Endometrial microvascular endothelial cells (primary cell): Measurements from ENCODE around the gene COL8A1. TPM values are rescaled to one million over a fixed set of nuclear protein-coding genes. Genes with fewer than 3 reads are reported as not detected.

ENCODE experiments used
- in situ Hi-C: cut with HindIII; loops from 2 replicates; pipeline ENCODE4 v1.10.0; 2017; ENCODE audit warnings: low sequenced_read_pairs, low pct_unique_long_range_greater_than_20kb; ENCODE audit errors: inconsistent ontology term
- total RNA-seq: library from RNA; depleted of rRNA; stranded (reverse); fragments of >200 nt; gene quantifications from one replicate; pipeline ENCODE4 v1.2.3, GENCODE V29; 2015; ENCODE audit errors: inconsistent ontology term

The COL8A1 gene
- total RNA-seq, 1 donor from 2014 or later = 97.5 TPM

DNA sequence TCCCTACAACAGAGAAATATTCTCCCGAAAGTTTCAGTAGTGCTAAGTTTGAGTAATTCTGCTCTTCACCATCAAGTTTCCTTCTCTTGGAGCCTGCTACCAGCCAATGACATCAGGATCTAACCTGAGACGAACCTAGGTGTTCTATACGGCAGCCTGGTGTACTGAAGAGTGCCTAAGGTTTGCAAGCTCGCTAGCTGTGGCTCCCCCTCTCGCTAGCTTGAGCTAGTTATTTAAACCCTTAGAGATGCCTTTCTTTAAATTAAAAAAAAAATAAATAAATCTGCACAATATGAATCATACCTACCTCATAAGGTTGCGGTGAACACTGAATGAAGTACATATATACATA lies 1.4 kb upstream of the COL8A1 start:
- in situ Hi-C loops = no loop called here

DNA sequence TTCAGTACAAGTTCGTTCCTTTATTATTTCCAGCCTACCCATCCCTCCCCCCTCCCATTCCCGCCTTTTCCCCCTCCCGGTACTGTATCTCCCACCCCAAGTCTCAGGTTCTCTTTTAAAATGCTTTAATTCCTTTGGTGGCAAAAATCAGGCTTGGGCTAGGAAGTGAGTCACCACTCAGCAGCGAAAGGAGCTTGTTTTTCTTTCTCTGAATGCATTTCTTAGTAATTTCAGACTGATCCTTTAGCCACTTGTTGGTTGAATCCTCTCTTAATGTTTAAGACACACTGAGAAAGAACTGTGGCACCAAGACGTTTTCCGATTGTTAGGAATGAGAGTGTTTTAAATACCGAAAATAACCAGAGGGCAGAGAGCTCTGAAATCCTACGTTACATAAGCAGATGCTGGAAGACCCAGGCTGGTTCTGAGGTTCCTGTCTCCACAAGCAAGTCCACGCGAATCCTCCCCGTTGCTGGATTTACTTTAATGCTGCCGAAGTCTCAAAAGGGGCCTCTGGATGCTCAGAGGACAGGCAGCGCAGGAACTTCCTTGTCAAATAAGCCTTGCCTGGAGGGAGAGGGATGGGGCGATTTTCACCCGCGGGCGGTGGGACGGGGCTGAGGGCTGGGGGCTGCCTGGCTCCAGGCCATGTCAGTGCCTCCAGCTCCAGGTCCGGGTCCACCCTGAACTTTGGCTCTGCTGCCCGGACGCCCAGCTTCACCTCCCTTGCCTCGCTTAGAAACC lies 854 bp upstream of the COL8A1 start:
- in situ Hi-C loops = no loop called here

DNA sequence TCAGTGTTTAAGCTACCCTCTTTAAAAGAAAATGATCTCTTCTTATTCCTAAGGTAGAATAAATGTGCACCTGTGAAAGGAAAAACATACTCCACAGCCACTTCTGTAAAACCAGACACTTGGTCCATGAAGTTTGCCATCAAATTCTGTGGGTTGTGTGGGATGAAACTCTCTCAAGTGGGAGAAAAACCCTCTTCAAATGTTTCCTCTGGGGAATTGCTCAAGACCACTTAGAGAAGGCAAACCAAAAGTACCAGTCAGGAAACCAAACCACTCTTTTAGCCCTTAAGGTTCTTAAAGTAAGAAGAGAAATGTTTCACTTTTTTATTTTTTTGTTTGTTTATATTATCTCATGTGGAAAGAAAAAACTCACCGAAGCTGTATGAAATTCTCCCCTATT lies 1.2 kb downstream of the COL8A1 start:
- in situ Hi-C loops = no loop called here

- in situ Hi-C loops = loop anchor here (10.0 kb wide), 1 partner anchor 96 kb away; no protein-coding TSS in a partner anchor
These were observed 1.9 kb downstream of the COL8A1 start for GRCh38 chr3:99640214-99640851.

GRCh38 chr3:99641480-99641879 lies 3.1 kb downstream of the COL8A1 start:
- in situ Hi-C loops = loop anchor here (10.0 kb wide), 1 partner anchor 97 kb away; no protein-coding TSS in a partner anchor

GRCh38 chr3:99641982-99642381 lies 3.6 kb downstream of the COL8A1 start:
- in situ Hi-C loops = loop anchor here (10.0 kb wide), 1 partner anchor 97 kb away; no protein-coding TSS in a partner anchor

- in situ Hi-C loops = loop anchor here (10.0 kb wide), 1 partner anchor 99 kb away; no protein-coding TSS in a partner anchor
These were observed 5.6 kb downstream of the COL8A1 start for GRCh38 chr3:99644017-99644416.

DNA sequence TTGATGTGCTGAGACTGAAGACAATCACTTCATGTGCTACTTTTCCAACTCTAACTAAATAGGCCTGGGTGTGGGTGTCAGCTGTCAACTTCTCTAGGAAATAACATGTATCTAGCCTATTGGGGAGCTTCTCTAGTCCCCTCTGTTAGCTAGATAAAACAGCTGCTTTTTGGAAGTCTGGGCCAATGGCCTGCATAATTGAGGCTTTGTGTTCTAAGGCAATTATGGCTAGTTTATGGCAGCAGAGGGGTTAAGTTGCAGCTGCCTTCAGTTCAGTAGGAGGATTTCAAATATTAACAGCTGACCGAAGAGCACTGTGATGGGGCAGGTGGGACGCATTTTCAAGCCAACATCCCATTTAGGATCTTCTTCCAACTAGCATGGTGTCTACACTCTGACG lies 6.4 kb downstream of the COL8A1 start:
- in situ Hi-C loops = loop anchor here (10.0 kb wide), 1 partner anchor 100 kb away; no protein-coding TSS in a partner anchor

GRCh38 chr3:99645277-99646106 lies 7.1 kb downstream of the COL8A1 start:
- in situ Hi-C loops = loop anchor here (10.0 kb wide), 1 partner anchor 101 kb away; no protein-coding TSS in a partner anchor

DNA sequence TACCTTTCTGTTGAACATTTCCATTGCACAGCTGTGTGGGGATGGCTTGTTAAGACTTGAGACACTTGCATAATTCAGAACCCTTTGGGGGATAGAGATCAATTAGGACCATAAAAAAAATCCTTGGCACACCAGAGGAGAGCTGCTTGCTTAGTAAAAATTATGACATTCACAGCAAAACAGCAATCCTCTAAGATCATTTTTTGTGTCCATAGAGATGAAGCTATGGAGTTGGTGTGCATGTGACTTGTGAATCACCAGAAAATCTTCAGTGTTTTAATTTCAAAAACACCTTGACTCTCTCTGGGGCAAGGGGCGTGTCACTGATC lies 7.7 kb downstream of the COL8A1 start:
- in situ Hi-C loops = loop anchor here (10.0 kb wide), 1 partner anchor 101 kb away; no protein-coding TSS in a partner anchor

DNA sequence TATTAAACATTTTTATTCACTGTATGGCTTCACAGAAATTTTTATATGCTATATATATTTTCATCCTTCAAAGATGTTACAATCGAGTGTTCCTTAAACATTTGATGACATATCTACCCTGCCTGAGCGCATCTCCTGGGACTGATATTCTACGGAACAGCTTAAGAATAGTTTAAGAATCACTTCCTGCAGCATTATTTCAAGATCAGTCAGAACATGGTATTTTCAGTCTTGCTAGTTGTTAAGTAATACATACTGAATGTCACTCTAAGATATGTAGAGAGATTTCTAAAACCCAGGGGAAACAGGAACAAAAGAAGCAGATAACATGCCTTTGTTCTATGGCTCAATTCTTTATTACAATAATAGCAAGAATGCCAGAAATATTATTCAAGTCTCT lies 8.7 kb downstream of the COL8A1 start:
- in situ Hi-C loops = loop anchor here (10.0 kb wide), 1 partner anchor 102 kb away; no protein-coding TSS in a partner anchor

- in situ Hi-C loops = loop anchor here (10.0 kb wide), 1 partner anchor 103 kb away; no protein-coding TSS in a partner anchor
These were observed 9.7 kb downstream of the COL8A1 start for GRCh38 chr3:99648101-99648500.

DNA sequence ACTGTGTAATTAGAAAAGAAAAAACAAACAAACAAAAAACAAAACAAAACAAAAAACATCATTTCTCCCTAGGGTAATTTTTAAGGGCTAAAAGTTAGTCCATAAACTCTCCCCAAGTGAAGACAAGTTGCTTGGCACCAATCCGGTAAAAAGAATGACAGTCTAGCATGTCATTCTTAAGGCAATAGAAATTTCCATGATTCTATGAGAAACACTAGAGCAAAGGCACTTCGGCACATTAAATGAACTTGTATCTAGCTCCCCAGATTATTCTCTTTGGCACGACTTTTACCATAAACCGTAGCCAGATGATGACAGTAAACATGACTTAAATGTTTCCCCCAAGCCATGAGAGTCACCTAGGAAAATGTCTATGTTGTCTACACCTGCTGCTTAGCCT lies 10.1 kb downstream of the COL8A1 start:
- in situ Hi-C loops = loop anchor here (10.0 kb wide), 1 partner anchor 104 kb away; no protein-coding TSS in a partner anchor

- in situ Hi-C loops = no loop called here
These were observed 13.1 kb downstream of the COL8A1 start for GRCh38 chr3:99651531-99651930.

DNA sequence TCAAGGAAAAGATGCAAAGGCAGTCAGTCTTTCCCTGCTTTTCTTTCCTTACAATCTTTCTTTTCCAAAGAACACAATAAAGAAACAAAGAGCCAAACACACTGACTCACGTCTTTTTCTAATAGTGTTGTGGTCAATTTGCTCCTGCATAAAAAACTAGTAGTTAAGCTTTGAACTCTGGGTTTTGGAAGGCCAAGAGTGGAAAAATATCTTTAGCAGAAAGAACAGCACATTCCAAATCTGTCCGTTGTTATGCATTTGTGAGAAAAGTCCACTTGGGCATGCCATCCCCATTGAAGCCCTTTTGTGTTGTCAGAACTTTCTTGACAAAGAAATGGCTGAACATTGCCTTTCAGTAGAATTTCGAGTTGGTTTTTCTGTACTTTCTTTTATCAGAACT lies 18.2 kb downstream of the COL8A1 start:
- in situ Hi-C loops = no loop called here

- in situ Hi-C loops = no loop called here
These were observed 19.9 kb downstream of the COL8A1 start for GRCh38 chr3:99658274-99658673.

DNA sequence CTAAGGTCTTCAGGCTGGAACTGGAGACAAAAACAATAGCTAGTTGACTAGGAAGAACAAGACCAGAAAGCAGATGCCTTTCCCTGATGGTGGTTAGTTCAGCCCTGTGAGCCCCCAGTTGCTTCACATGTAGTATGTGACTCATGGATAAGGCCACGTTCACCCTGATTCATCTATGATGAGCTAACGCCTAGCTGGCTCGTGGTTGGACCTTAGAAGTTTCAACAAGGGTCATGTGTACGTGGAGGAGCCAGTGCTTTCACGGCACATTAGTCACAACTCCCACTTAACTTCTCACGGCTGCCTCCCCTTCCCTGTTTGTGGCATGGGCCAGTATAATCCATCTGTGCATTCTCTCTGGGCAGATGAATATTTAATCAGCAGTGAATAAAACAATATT lies 20.6 kb downstream of the COL8A1 start:
- in situ Hi-C loops = no loop called here

DNA sequence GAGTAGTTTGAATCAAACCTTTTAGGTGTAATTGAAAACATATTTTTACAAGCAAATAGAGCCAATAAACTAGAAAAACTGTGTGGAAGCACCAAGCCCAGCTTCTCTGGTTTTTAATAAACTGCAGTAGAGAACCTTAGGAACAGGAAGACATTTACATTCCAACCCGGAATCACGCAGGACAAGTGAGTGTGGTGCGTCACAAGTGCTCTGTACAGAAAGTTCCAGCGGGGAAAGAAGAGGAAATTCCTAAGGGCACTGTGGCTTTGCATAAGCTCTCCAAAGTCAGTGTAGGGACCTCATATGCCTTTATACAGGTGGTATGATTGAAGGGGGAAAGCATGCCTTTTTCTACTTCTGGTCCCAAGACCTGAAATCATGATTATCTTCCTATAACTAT lies 21.6 kb downstream of the COL8A1 start:
- in situ Hi-C loops = no loop called here

DNA sequence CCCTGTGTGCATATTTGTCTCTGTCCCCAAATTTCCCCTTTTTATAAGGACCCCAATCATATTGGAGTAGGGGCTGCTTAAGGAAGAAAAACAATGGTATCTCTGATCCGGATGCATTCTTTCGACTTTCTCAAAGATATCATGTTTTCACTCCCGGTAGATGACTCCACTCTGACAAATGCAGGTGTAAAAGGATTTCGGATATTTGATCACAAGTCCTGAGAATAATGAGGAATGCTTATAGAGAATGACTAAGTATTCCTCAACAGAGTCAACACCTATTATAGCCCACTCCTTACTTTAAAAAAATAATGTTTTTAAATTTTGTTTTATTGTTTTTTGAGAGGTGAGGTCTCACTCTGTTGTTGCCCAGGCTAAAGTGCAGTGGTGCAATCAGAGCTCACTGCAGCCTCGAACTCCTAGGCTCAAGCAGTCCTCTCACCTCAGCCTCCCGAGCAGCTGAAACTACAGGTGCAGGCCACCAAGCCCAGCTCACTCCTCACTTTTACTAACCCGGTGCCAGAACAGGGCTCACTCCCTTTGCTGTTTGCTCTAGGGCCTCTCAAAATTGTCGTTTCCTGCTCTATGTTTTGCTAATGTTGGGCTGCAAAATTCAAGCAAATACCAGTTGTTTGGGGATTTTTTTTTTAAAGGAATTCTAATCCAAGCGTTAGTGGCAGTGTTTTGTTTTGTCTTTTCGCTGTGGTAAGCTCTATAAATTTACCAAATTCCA lies 24.6 kb downstream of the COL8A1 start:
- in situ Hi-C loops = no loop called here
